Ovary (tissue), 9 donors: ENCODE data around the gene PMPCA. TPM values are rescaled to one million over a fixed set of nuclear protein-coding genes. Genes with fewer than 3 reads are reported as not detected.

Source experiments
- DNase-seq, 5 donors: peaks; one replicate each; pipeline ENCODE4 v3.0.0-alpha.2; 2019 to 2020
- H3K27ac ChIP-seq, 2 donors: fragments of 200-600 bp; one replicate each; pipeline versions ENCODE4 v1.5.1 to v1.8.0; 2019 to 2022
- H3K27me3 ChIP-seq: fragments of 200-600 bp; one replicate; pipeline ENCODE4 v1.8.0; 2022
- H3K36me3 ChIP-seq: fragments of 200-600 bp; sonication (generic); one replicate; pipeline ENCODE4 v1.5.1; 2019
- H3K4me1 ChIP-seq: one replicate; pipeline ENCODE4 v1.8.1; 2013; ENCODE audit warnings: mild to moderate bottlenecking, moderate library complexity; ENCODE audit not compliant: insufficient read depth
- H3K4me3 ChIP-seq: fragments of 200-600 bp; sonication (generic); one replicate; pipeline ENCODE4 v1.5.1; 2017
- H3K9me3 ChIP-seq, 2 donors: fragments of 200-600 bp in 1 of 2; sonication (generic) in 1 of 2; one replicate each; pipeline versions ENCODE4 v1.5.1 to v1.8.1; 2013 to 2019; ENCODE audit warnings: mild to moderate bottlenecking in 1 of 2, moderate library complexity in 1 of 2
- CTCF ChIP-seq, 3 donors: fragments of 450-650 bp in 2 of 3; fragments of 200-600 bp in 1 of 3; IDR thresholded peaks; one replicate each; pipeline versions ENCODE4 v1.5.1 to v1.8.0; 2016 to 2022; ENCODE audit warnings: antibody characterized with exemption in 3 of 3, mild to moderate bottlenecking in 1 of 3
- EP300 ChIP-seq: sonication (generic); formaldehyde crosslinking; IDR thresholded peaks from one replicate; pipeline ENCODE4 v1.6.1; 2017; ENCODE audit warnings: antibody characterized with exemption
- POLR2A ChIP-seq: fragments of 450-650 bp; IDR thresholded peaks from one replicate; pipeline ENCODE4 v1.6.1; 2017; ENCODE audit warnings: antibody characterized with exemption, mild to moderate bottlenecking, moderate library complexity
- WGBS, 3 donors: extraction: QIAGEN DNeasy Blood & Tissue Kit in 1 of 3; methylation state at CpG; one replicate each; pipeline versions ENCODE4 v1.1.5 to v1.1.7; 2013 to 2017; 5-methylcytosine and 5-hydroxymethylcytosine counted together
- intact Hi-C, 4 donors: fragments of 100-400 bp; cut with DNase I; formaldehyde crosslinking; loops; one replicate each; pipeline versions ENCODE4 v1.11.0 to v1.15.1; 2022 to 2023
- polyA plus RNA-seq, 2 donors: library from polyadenylated mRNA; stranded (reverse); fragments of 200-250 nt in 1 of 2; fragments of 350-450 nt in 1 of 2; fragmentation: Illumina TruSeq in 1 of 2; extraction: RNeasy Lipid Tissue Mini Kit (QIAGEN cat#74804) in 1 of 2; gene quantifications; one replicate each; pipeline ENCODE4 v1.2.3, GENCODE V29; 2013 to 2014
- total RNA-seq, 7 donors: library from RNA; depleted of rRNA in 2 of 7; stranded (reverse); fragments of >200 nt in 2 of 7; fragmentation: NEBNext Ultra II Directional in 3 of 7; extraction: Animal tissue kit (Norgen Biotek cat#: 25700) in 3 of 7; gene quantifications; one replicate each; pipeline versions ENCODE4 v1.1.0 to v1.2.4, GENCODE V29; 2016 to 2023
- donor health status: DM: no; HTN: no; CAD: no; lungs with moderate emphysema.
- donor health status: DM: no; HTN: no; CAD: no.
- donor health status: Bipolar disorder and iron deficiency.
- donor health status: DM: yes; HTN: yes; CAD: no.
- donor health status: DM: no; HTN: no; CAD: no.
- donor health status: DM: yes; HTN: yes; CAD: no.

Gene PMPCA
- total and polyA plus RNA-seq, 9 donors = 18.7 to 82.4 (median 40.1) TPM

DNA sequence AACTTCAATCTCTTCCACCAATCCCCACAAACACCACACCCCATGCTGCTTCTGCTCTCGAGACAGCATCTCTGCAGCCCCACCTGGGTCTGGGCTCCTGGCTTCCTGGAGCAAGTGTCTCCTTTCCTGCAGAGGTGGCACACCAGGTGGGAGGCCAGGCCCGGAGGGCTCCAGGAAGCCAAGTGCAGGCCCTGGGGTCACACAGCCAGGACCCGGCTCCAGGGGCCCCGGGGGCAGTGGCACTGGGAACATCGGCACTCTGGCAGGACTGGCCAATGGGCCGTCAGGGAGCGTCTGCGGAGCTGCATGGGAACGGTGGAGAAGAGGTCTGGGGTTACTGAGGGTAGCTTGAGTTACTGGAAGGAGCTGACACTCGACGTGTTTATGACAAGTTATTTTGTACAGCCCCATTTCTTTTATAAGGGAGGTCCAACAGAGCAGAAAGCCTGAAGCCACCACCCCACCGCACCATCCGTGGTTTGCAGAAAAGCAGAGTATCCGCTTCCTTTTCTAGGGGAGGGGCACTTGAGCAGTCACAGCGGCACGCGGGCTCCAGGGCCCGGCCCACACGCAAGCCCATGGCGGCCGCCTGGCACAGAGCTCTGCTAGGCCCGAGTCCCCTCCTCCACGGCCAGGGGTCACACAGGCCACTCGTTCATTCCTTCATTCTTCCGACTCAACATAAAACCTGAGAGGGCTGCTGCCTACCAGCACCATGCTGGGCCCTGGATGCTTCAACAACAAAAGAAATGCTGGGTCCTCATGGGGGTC lies 43.8 kb downstream of the PMPCA start:
- Histone ChIP-seq H3K36me3 (no peaks in the 10 kb centered on the region), H3K27me3 (no peaks in the 10 kb centered on the region), H3K4me1 (no peaks in the 10 kb centered on the region), H3K9me3 (no peaks in the 10 kb centered on the region), H3K4me3 (no peak overlapping the region), H3K27ac (no peak overlapping the region)
- intact Hi-C loops = no loop called here
- 77 to 82% (median 79%) methylated on average over 24 to 25 of the region's 25 CpGs for WGBS, 3 donors
- DNase-seq = no peak
- no peak for TF ChIP-seq CTCF (IDR thresholded peaks at IDR 0.05)
- no peak for TF ChIP-seq EP300
- no peak for TF ChIP-seq POLR2A

DNA sequence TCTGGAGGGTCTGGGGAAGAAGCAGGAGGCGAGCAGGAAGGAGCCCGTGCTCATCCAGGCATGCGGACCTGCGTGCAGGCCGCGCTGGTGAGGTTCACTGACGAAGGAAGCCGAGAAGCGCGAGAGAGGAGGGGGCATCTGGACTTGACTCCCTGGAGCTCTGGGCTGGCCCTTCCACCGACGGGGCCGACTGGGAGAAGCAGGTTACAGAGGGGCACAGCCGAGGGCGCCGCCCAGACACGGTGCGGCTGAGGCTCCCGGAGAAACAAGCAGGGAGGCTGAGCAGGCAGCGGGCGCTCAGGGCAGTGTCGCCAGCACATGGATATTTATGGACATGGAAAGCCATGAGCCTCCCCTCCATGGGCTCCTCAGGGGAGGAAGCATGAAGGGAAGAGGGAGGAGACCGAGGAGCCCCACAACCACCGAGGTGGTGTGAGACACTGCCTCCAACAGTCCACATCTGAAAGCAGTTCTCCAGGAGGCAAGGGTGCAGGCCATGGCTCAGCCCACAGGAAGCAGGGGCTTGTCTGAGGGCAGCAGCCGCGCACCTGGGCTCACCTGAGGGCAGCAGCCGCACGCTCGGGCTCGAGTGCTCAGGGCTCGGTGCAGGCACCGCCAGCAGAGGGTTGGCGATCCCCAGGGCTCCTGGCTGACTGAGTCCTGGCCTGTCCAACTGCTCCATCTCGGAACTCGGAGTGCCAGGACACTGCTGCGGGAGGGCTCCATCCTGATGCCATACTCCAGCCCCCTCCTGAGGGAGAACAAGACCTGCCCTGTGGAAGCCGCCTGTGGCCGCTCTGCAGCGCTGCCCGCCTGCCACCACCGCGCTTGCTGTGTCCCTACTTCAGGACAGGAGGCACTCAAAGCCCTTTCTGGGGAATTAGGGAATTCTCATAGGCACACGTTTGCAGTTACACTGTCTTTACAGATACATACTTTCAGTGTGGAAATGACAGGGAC lies 44.9 kb downstream of the PMPCA start:
- H3K36me3 ChIP-seq = no peaks in the 10 kb centered on the region
- intact Hi-C loops = no loop called here
- no peak overlapping the region for H3K27ac ChIP-seq
- 88 to 92% (median 89%) methylated on average over 32 to 43 of the region's 43 CpGs for WGBS, 3 donors
- no peaks in the 10 kb centered on the region for H3K4me1 ChIP-seq
- no peak for DNase-seq
- TF ChIP-seq POLR2A = no peak
- TF ChIP-seq EP300 = no peak
- no peak for TF ChIP-seq CTCF (IDR thresholded peaks at IDR 0.05)
- H3K27me3 ChIP-seq = no peaks in the 10 kb centered on the region
- no peaks in the 10 kb centered on the region for H3K9me3 ChIP-seq
- no peak overlapping the region for H3K4me3 ChIP-seq

GRCh38 chr9:136456258-136456657 lies 45.8 kb downstream of the PMPCA start:
- Histone ChIP-seq H3K36me3 (no peaks in the 10 kb centered on the region), H3K9me3 (no peaks in the 10 kb centered on the region), H3K4me3 (no peak overlapping the region), H3K4me1 (no peaks in the 10 kb centered on the region), H3K27me3 (no peaks in the 10 kb centered on the region), H3K27ac (no peak overlapping the region)
- DNase-seq = no peak
- 72 to 78% (median 77%) methylated on average over 9 of the region's 9 CpGs for WGBS, 3 donors
- TF ChIP-seq CTCF (IDR thresholded peaks at IDR 0.05) (no peak), EP300 (no peak), POLR2A (no peak)
- intact Hi-C loops = no loop called here

GRCh38 chr9:136457326-136457725 lies 46.9 kb downstream of the PMPCA start:
- Histone ChIP-seq H3K4me1 (no peaks in the 10 kb centered on the region), H3K4me3 (no peak overlapping the region), H3K27ac (no peak overlapping the region), H3K36me3 (no peaks in the 10 kb centered on the region), H3K9me3 (no peaks in the 10 kb centered on the region), H3K27me3 (no peaks in the 10 kb centered on the region)
- DNase-seq = no peak
- intact Hi-C loops = no loop called here
- 92 to 94% (median 93%) methylated on average over 23 to 24 of the region's 24 CpGs for WGBS, 3 donors
- TF ChIP-seq EP300 = no peak
- no peak for TF ChIP-seq POLR2A
- no peak for TF ChIP-seq CTCF (IDR thresholded peaks at IDR 0.05)
